ENCODE data around the gene CIAO3. TPM values are rescaled to one million over a fixed set of nuclear protein-coding genes. Genes with fewer than 3 reads are reported as not detected.

Gene CIAO3
- total RNA-seq, 2 experiments from 2014 or later = 33.3 to 38.2 TPM

DNA sequence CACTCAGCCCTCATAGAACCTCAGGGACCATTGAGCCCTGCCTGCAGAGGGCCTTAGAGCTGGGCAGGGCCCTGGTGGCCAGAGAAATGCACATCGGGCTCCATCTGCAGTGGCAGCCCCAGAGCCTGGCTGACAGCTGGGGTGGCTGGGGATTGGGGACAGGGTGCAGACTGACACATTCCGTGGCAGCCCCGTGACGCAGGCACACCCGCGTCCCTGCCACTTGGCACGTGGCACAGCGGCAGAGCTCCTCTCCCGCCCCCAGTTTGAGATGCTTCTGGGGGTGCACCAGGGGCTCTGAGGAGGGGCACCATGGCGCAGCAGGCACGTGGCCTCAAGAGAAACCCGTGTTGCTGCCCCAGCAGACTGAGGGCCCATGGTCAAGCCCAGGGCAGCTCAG lies 37.4 kb downstream of the CIAO3 start:
- H3K4me3 ChIP-seq (ENCODE audit: low read length) = no peak overlapping the region
- intact Hi-C loops (cut with DNase I, micrococcal nuclease) = no loop called here
- no peaks in the 10 kb centered on the region for H3K36me3 Mint-ChIP-seq (ENCODE audit: low read depth)
- H3K4me1 ChIP-seq (ENCODE audit: insufficient read depth, low read length) = peaks cover 60% of the 10 kb centered on the region
- no peak overlapping the region for H3K27ac ChIP-seq (ENCODE audit: low read depth in 1 of 2, low read length in 2 of 2)
- H3K4me1 Mint-ChIP-seq (ENCODE audit: low read depth) = no peaks in the 10 kb centered on the region
- no peaks in the 10 kb centered on the region for H3K9me3 Mint-ChIP-seq
- H3K9me3 ChIP-seq (ENCODE audit: control insufficient read depth in 1 of 2, insufficient read depth in 1 of 2, low read length in 2 of 2) = peaks cover 0 to 62% of the 10 kb centered on the region in 2 experiments
- ATAC-seq (ENCODE audit: poor library complexity) (no peak), DNase-seq (no peak)
- peaks cover 42% of the 10 kb centered on the region for H3K27me3 Mint-ChIP-seq
- no peak overlapping the region for H3K27ac Mint-ChIP-seq
- CTCF ChIA-PET = no interaction called here
- peaks cover 62 to 67% of the 10 kb centered on the region in 2 experiments for H3K27me3 ChIP-seq (ENCODE audit: control insufficient read depth in 1 of 2, insufficient read depth in 2 of 2, low read length in 2 of 2)
- TF ChIP-seq, protein P1, sequence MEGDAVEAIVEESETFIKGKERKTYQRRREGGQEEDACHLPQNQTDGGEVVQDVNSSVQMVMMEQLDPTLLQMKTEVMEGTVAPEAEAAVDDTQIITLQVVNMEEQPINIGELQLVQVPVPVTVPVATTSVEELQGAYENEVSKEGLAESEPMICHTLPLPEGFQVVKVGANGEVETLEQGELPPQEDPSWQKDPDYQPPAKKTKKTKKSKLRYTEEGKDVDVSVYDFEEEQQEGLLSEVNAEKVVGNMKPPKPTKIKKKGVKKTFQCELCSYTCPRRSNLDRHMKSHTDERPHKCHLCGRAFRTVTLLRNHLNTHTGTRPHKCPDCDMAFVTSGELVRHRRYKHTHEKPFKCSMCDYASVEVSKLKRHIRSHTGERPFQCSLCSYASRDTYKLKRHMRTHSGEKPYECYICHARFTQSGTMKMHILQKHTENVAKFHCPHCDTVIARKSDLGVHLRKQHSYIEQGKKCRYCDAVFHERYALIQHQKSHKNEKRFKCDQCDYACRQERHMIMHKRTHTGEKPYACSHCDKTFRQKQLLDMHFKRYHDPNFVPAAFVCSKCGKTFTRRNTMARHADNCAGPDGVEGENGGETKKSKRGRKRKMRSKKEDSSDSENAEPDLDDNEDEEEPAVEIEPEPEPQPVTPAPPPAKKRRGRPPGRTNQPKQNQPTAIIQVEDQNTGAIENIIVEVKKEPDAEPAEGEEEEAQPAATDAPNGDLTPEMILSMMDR (IDR thresholded peaks at IDR 0.05) = no peak
- no peaks in the 10 kb centered on the region for H3K36me3 ChIP-seq (ENCODE audit: insufficient read depth, low read length)
- POLR2A ChIA-PET = interaction anchor here (1.6 kb wide), 1 partner anchor 8 kb away, joined by 10 read pairs; no protein-coding TSS in a partner anchor
- H3K4me3 Mint-ChIP-seq = no peak overlapping the region

DNA sequence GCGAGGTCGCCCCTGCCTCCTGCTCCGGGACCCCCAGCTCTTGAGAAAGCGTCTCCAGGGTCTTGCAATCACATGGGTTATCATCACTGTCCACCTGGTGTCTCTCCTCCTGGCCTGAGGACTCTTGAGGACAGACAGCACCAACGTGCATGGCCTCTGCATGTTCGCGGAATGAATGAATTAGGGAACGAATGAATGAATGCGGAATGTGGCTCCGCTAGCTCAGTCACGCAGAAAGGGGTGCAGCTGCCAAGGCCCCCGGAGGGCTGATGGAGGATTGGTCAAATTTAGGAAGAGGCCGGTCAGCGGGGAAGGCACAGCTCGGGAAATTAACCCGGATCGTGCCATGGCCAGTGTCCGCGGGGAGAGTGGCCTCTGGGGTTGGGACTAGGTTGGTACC lies 38.5 kb downstream of the CIAO3 start:
- Mint-ChIP-seq H3K4me1 (ENCODE audit: low read depth) (no peaks in the 10 kb centered on the region), H3K4me3 (no peak overlapping the region), H3K36me3 (ENCODE audit: low read depth) (no peaks in the 10 kb centered on the region), H3K9me3 (no peaks in the 10 kb centered on the region), H3K27ac (no peak overlapping the region), H3K27me3 (peaks cover 32% of the 10 kb centered on the region)
- intact Hi-C loops (cut with DNase I, micrococcal nuclease) = no loop called here
- ATAC-seq (ENCODE audit: poor library complexity) (no peak), DNase-seq (no peak)
- POLR2A ChIA-PET = no interaction called here
- Histone ChIP-seq H3K4me3 (ENCODE audit: low read length) (no peak overlapping the region), H3K27me3 (ENCODE audit: control insufficient read depth in 1 of 2, insufficient read depth in 2 of 2, low read length in 2 of 2) (peaks cover 53 to 57% of the 10 kb centered on the region in 2 experiments), H3K4me1 (ENCODE audit: insufficient read depth, low read length) (peaks cover 62% of the 10 kb centered on the region), H3K27ac (ENCODE audit: low read depth in 1 of 2, low read length in 2 of 2) (no peak overlapping the region), H3K9me3 (ENCODE audit: control insufficient read depth in 1 of 2, insufficient read depth in 1 of 2, low read length in 2 of 2) (peaks cover 0 to 62% of the 10 kb centered on the region in 2 experiments), H3K36me3 (ENCODE audit: insufficient read depth, low read length) (no peaks in the 10 kb centered on the region)
- TF ChIP-seq, protein P1 (IDR thresholded peaks at IDR 0.05) = no peak
- CTCF ChIA-PET = interaction anchor here (1.0 kb wide), 1 partner anchor 34 kb away, joined by 3 read pairs; the partner anchor contains the start of gene RHOT2

DNA sequence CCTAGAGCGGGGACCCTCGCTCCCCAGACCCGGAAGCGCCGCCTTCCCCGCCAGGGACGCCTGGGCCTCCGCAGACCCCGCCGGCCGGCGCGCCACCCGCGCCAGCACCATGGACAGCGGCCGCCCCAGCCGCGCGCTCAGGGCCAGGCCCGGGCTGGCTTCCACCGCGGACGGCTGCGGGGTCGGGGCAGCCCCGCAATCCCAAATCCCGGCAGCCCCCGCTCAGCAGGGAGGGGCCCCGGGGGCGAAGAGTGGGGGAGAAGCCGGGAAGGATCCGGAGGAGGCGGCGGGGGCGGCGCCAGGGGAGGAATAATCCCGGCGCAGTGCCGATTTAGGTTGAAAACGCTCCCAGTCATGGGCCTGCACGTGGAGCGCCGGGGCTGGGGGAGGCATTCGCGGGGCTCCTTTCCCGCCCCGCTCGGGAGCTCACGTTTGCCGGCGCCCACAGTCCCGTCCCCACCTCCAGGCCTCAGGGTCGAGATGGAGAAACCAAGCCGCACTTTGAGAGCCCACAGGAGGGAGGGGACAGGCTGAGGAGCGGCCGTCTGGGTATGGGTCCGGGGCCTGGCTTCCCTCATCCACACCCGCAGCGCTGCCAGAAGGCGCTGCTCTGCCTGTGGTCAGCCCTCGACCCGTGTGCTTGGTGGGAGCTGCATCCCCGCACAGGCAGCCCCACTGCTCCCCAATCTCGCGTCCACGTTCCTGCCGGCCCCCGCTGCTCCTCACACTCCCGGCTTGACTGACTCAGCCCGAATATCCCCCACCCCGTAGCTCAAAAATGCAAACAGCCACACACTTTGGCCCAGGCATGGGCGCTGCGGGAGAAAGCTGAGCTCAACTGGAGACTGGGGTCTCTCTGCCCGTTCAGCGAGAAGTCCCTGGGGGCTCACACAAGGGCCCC lies 39.9 kb downstream of the CIAO3 start:
- no peak overlapping the region for H3K4me3 ChIP-seq (ENCODE audit: low read length)
- CTCF ChIA-PET = no interaction called here
- Mint-ChIP-seq H3K9me3 (no peaks in the 10 kb centered on the region), H3K27me3 (peaks cover 20% of the 10 kb centered on the region), H3K36me3 (ENCODE audit: low read depth) (no peaks in the 10 kb centered on the region), H3K27ac (no peak overlapping the region), H3K4me1 (ENCODE audit: low read depth) (no peaks in the 10 kb centered on the region), H3K4me3 (no peak overlapping the region)
- peaks cover 0 to 48% of the 10 kb centered on the region in 2 experiments for H3K9me3 ChIP-seq (ENCODE audit: control insufficient read depth in 1 of 2, insufficient read depth in 1 of 2, low read length in 2 of 2)
- TF ChIP-seq, protein P1 (IDR thresholded peaks at IDR 0.05) = no peak
- POLR2A ChIA-PET = interaction anchor here (1.1 kb wide), 1 partner anchor 87 kb away, joined by 3 read pairs; the partner anchor contains the start of genes CHTF18 and RPUSD1
- intact Hi-C loops (cut with DNase I, micrococcal nuclease) = no loop called here
- H3K27me3 ChIP-seq (ENCODE audit: control insufficient read depth in 1 of 2, insufficient read depth in 2 of 2, low read length in 2 of 2) = peaks cover 41 to 45% of the 10 kb centered on the region in 2 experiments
- ATAC-seq (ENCODE audit: poor library complexity) (peak; percentile 71), DNase-seq (peak in 11 of 14 experiments; percentile 34 to 78 (median 51))
- no peaks in the 10 kb centered on the region for H3K36me3 ChIP-seq (ENCODE audit: insufficient read depth, low read length)
- peaks cover 59% of the 10 kb centered on the region for H3K4me1 ChIP-seq (ENCODE audit: insufficient read depth, low read length)
- no peak overlapping the region for H3K27ac ChIP-seq (ENCODE audit: low read depth in 1 of 2, low read length in 2 of 2)
